Liver (tissue), 9 donors: ENCODE data around the gene HOXB9. TPM values are rescaled to one million over a fixed set of nuclear protein-coding genes. Genes with fewer than 3 reads are reported as not detected.

Source experiments
- DNase-seq: peaks from one replicate; pipeline ENCODE4 v3.0.0-alpha.2; 2017; ENCODE audit warnings: low spot score
- H3K27ac ChIP-seq, 2 donors: one replicate each; pipeline ENCODE4 v1.7.0; 2013; ENCODE audit warnings: inconsistent platforms in 2 of 2, low read length in 2 of 2, control low read depth in 1 of 2, low read depth in 1 of 2, mild to moderate bottlenecking in 1 of 2
- H3K27me3 ChIP-seq, 4 donors: one replicate each; pipeline versions ENCODE4 v1.6.1 to v1.7.0; 2013; ENCODE audit warnings: low read length in 3 of 4, inconsistent platforms in 1 of 4, mild to moderate bottlenecking in 1 of 4, moderate library complexity in 1 of 4; ENCODE audit not compliant: control insufficient read depth in 4 of 4, insufficient read depth in 4 of 4
- H3K36me3 ChIP-seq, 4 donors: one replicate each; pipeline versions ENCODE4 v1.6.1 to v1.7.0; 2013; ENCODE audit warnings: low read length in 3 of 4, mild to moderate bottlenecking in 3 of 4, low read depth in 1 of 4, moderate library complexity in 1 of 4; ENCODE audit not compliant: control insufficient read depth in 4 of 4, insufficient read depth in 3 of 4
- H3K4me1 ChIP-seq, 4 donors: one replicate each; pipeline versions ENCODE4 v1.6.1 to v1.7.0; 2013; ENCODE audit warnings: low read length in 3 of 4, mild to moderate bottlenecking in 3 of 4, moderate library complexity in 1 of 4; ENCODE audit not compliant: control insufficient read depth in 4 of 4, insufficient read depth in 4 of 4
- H3K4me3 ChIP-seq, 3 donors: one replicate each; pipeline versions ENCODE4 v1.6.1 to v1.7.0; 2013; ENCODE audit warnings: low read length in 3 of 3, control low read depth in 1 of 3, low read depth in 1 of 3, mild to moderate bottlenecking in 1 of 3
- H3K9ac ChIP-seq, 2 donors: one replicate each; pipeline ENCODE4 v1.7.0; 2013; ENCODE audit warnings: low read length in 2 of 2, mild to moderate bottlenecking in 2 of 2, moderate library complexity in 2 of 2, control low read depth in 1 of 2, low read depth in 1 of 2
- H3K9me3 ChIP-seq, 4 donors: one replicate each; pipeline versions ENCODE4 v1.6.1 to v1.7.0; 2013; ENCODE audit warnings: low read length in 3 of 4; ENCODE audit not compliant: control insufficient read depth in 4 of 4
- EGR1 ChIP-seq, 2 donors: IDR thresholded peaks; 2 replicates each; pipeline ENCODE4 v1.6.1; 2016 to 2018; ENCODE audit warnings: antibody characterized with exemption in 2 of 2, low read depth in 2 of 2
- FOXA1 ChIP-seq: IDR thresholded peaks from 2 replicates; pipeline ENCODE4 v1.6.1; 2016; ENCODE audit warnings: antibody characterized with exemption
- FOXA2 ChIP-seq: IDR thresholded peaks from 2 replicates; pipeline ENCODE4 v1.6.1; 2016; ENCODE audit warnings: antibody characterized with exemption
- GABPA ChIP-seq, 2 donors: IDR thresholded peaks in 1 of 2; conservative IDR thresholded peaks in 1 of 2; 2 replicates each; pipeline ENCODE4 v1.6.1; 2016; ENCODE audit warnings: antibody characterized with exemption in 2 of 2, mild to moderate bottlenecking in 1 of 2, moderate library complexity in 1 of 2
- HNF4A ChIP-seq, 2 donors: conservative IDR thresholded peaks; 2 replicates each; pipeline ENCODE4 v1.6.1; 2016; ENCODE audit warnings: antibody characterized with exemption in 2 of 2, mild to moderate bottlenecking in 2 of 2
- HNF4G ChIP-seq: IDR thresholded peaks from 2 replicates; pipeline ENCODE4 v1.6.1; 2016; ENCODE audit warnings: antibody characterized with exemption
- JUND ChIP-seq, 2 donors: IDR thresholded peaks; 2 replicates each; pipeline ENCODE4 v1.6.1; 2016; ENCODE audit warnings: antibody characterized with exemption in 2 of 2
- NR2F2 ChIP-seq: IDR thresholded peaks from 2 replicates; pipeline ENCODE4 v1.6.1; 2016; ENCODE audit warnings: antibody characterized with exemption
- RAD21 ChIP-seq, 2 donors: IDR thresholded peaks; 2 replicates each; pipeline ENCODE4 v1.6.1; 2016; ENCODE audit warnings: antibody characterized with exemption in 2 of 2, mild to moderate bottlenecking in 2 of 2
- RXRA ChIP-seq, 2 donors: IDR thresholded peaks; 2 replicates each; pipeline ENCODE4 v1.6.1; 2017 to 2018; ENCODE audit warnings: antibody characterized with exemption in 2 of 2, mild to moderate bottlenecking in 1 of 2
- SP1 ChIP-seq: IDR thresholded peaks from 2 replicates; pipeline ENCODE4 v1.6.1; 2018; ENCODE audit warnings: antibody characterized with exemption, mild to moderate bottlenecking
- TAF1 ChIP-seq: conservative IDR thresholded peaks from 2 replicates; pipeline ENCODE4 v1.6.1; 2016; ENCODE audit warnings: antibody characterized with exemption, mild to moderate bottlenecking
- YY1 ChIP-seq: IDR thresholded peaks from 2 replicates; pipeline ENCODE4 v1.6.1; 2016; ENCODE audit warnings: antibody characterized with exemption, mild to moderate bottlenecking
- WGBS: extraction: QIAGEN DNeasy Blood & Tissue Kit; methylation state at CpG from one replicate; pipeline ENCODE4 v1.1.7; 2013; 5-methylcytosine and 5-hydroxymethylcytosine counted together
- polyA plus RNA-seq, 2 donors: library from polyadenylated mRNA; stranded (reverse) in 1 of 2; unstranded in 1 of 2; fragments of 200-250 nt in 1 of 2; fragments of >200 nt in 1 of 2; fragmentation: Nextera tagmentation in 1 of 2; extraction: Ambion mirVana in 1 of 2; gene quantifications; one replicate each; pipeline versions ENCODE4 v1.2.1 to v1.2.3, GENCODE V29; 2013 to 2015
- total RNA-seq, 2 donors: library from RNA; depleted of rRNA; stranded (reverse); fragments of >200 nt; gene quantifications; one replicate each; pipeline ENCODE4 v1.2.3, GENCODE V29; 2014
- TF ChIP-seq, protein P1 (sequence below): IDR thresholded peaks from 2 replicates; pipeline ENCODE4 v1.6.1; 2016; ENCODE audit warnings: antibody characterized with exemption
- TF ChIP-seq, protein P2 (sequence below): fragments of 150-350 bp; IDR thresholded peaks from 2 replicates; pipeline ENCODE4 v1.5.1; 2017; ENCODE audit warnings: improper control_type of control experiment, low read depth, low read length; ENCODE audit not compliant: missing input control
- TF ChIP-seq, protein P3 (sequence below): IDR thresholded peaks from 2 replicates; pipeline ENCODE4 v1.6.1; 2016; ENCODE audit warnings: antibody characterized with exemption
- TF ChIP-seq, protein P4 (sequence below): IDR thresholded peaks from 2 replicates; pipeline ENCODE4 v1.6.1; 2016; ENCODE audit warnings: antibody characterized with exemption
- TF ChIP-seq, protein P5 (sequence below): IDR thresholded peaks from 2 replicates; pipeline ENCODE4 v1.6.1; 2016; ENCODE audit warnings: antibody characterized with exemption, mild to moderate bottlenecking
- donor health status: healthy.
- donor health status: healthy.
- donor health status: healthy.
- donor health status: healthy.
- donor health status: healthy.

HOXB9 gene
- total and polyA plus RNA-seq, 4 donors: not detected

DNA sequence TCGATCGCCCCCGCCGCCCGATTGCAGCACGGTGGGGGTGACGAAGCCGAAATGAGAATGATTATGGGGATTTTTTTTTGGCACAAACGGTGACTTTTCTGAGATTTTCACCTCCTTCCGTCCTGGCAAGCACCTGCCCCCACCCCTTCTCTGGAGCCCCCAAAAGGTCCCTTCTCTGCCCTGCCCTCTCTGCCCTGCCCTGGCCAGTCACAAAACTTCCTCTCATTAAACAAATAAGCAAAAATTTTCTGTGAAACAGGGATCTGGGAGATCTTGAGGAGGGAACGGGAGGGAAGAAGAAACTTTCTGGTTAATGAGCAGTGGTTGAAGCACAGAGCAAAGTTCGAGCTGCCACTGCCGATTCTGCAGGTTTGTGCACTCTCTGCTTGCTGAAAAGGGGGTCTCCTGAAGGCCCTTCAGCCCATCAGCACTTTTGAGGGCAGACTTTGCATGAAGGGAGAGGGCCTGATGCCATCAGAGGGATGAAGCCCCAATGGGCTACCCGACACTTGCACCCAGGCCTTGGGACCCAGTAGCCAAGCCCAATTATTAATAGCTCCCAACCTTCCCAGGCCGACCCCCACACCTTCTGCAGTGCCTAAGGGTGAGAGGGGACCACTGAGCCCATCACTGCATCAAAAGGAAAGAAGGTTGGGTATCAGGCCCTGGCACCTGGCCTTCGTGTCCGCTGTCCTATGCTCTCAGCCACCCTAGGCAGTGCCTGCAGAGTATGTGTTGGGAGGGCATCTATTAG is 10.0 kb downstream of the HOXB9 start (continued):
- no peak for TF ChIP-seq NR2F2
- no peak for TF ChIP-seq JUND (IDR thresholded peaks at IDR 0.05)
- no peak for TF ChIP-seq YY1

DNA sequence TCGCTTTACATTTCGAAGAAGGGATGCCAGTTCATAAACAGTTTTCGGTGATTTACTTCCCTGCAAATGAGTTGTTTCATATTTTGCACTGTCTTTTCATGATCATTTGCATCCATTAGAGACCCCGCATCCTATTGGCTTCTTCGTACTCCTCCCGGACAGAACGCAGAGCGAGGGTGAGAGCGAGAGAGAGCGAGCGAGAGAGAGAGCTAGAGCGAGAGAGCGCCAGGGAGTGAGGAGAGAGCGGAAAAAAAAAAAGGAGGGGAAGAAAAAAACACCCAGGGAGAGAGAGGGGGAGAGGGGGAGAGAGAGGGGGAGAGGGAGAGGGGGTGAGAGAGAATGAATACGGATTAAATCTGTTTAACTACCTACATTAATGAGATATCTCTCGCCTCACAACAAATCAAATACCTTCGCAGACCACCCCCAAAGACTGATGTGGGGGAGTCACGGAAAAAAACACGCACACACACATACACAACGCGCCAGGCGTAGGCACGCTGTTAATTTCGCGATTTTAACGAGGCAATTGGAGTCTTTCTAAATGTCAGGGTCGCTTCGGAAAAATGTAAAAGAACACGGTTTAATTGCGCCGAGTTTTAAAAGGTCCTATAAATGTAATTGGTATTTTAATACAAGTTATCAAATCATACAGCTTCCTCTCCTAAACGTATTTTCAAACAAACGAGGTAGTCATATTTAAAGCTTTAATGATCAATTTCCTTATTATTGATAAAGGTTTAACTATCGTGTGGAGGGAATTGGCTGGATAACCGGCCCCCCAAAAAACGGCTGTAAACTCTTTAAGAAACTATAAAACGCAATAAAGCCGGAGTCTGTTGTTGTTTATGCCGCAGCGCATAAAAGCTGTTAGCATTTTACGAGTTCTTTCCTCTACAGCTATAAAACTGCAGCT is 10.9 kb downstream of the HOXB9 start, which contains the start of gene HOXB8:
Gene HOXB8, minus strand, starts transcription at position 246 of the 916 bp plus-strand sequence. CDS start 588 bp downstream, outside the sequence.
- Histone ChIP-seq H3K27ac (no peak within 1 kb of the TSS), H3K9ac (no peak within 1 kb of the TSS), H3K4me1 (peaks cover 0 to 24% (median 7%) of the 10 kb centered on the region in 4 donors), H3K27me3 (peaks cover 11 to 34% (median 26%) of the 10 kb centered on the region in 4 donors), H3K36me3 (no peaks in the 10 kb centered on the region), H3K4me3 (peak within 1 kb of the TSS in 1 of 3 donors; percentile 13), H3K9me3 (no peaks in the 10 kb centered on the region)
- WGBS: 10% methylated on average over 41 of the region's 41 CpGs
- no peak for DNase-seq
- no peak for TF ChIP-seq YY1

DNA sequence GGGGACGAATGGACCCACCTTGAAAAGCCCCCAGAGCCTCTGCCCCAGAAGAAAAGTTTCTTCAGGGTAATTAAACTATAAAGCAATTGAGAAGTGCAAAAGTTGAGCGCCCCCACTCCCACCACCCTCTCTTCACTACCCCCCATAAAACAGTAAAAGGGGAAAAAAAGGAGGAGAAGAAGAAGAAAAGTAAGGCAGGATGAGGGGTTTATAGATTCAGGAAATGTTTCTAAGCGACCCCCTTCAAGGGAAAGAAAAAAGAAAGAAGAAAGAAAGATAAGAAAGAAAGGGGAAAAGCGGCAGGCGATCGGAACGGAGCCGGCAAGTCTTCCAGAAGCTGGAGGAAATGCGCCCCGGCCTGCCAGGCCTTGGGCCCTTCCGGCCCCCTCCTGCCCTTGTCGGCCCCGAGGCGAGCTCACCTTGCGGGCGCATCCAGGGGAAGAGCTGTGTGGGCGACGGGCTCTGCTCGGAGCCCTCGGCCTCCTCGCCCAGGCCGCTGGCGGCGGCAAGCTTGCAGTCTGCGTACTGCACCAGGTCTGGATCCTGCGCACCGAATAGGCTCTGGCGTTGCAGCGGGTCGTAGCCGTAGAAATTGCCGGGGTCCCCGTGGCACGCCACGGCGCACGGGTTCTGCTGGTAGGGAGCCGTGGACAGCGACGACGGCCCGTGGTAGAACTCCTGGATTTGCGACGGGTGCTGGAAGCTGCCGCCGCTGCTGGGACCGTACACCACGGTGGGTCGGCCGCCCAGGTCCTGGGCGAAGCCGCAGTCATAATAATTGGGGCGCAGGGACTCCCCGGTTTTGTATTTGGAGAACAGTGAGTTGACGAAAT is 12.1 kb downstream of the HOXB9 start:
- H3K27me3 ChIP-seq: peaks cover 11 to 34% (median 27%) of the 10 kb centered on the region in 4 donors
- no peaks in the 10 kb centered on the region for H3K36me3 ChIP-seq
- no peaks in the 10 kb centered on the region for H3K9me3 ChIP-seq
- TF ChIP-seq, protein P1, sequence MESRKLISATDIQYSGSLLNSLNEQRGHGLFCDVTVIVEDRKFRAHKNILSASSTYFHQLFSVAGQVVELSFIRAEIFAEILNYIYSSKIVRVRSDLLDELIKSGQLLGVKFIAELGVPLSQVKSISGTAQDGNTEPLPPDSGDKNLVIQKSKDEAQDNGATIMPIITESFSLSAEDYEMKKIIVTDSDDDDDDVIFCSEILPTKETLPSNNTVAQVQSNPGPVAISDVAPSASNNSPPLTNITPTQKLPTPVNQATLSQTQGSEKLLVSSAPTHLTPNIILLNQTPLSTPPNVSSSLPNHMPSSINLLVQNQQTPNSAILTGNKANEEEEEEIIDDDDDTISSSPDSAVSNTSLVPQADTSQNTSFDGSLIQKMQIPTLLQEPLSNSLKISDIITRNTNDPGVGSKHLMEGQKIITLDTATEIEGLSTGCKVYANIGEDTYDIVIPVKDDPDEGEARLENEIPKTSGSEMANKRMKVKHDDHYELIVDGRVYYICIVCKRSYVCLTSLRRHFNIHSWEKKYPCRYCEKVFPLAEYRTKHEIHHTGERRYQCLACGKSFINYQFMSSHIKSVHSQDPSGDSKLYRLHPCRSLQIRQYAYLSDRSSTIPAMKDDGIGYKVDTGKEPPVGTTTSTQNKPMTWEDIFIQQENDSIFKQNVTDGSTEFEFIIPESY: no peak
- TF ChIP-seq HNF4A (conservative IDR thresholded peaks at IDR 0.05) (no peak), SP1 (no peak), RXRA (IDR thresholded peaks at IDR 0.05) (no peak), JUND (IDR thresholded peaks at IDR 0.05) (no peak), TAF1 (no peak), EGR1 (IDR thresholded peaks at IDR 0.05; ENCODE audit: low read depth in 2 of 2) (no peak), HNF4G (no peak), GABPA (IDR thresholded peaks at IDR 0.05 in 1 of 2, conservative IDR thresholded peaks at IDR 0.05 in 1 of 2) (no peak), RAD21 (IDR thresholded peaks at IDR 0.05) (no peak), FOXA1 (no peak), FOXA2 (no peak), NR2F2 (no peak), YY1 (no peak)
- TF ChIP-seq, protein P2, sequence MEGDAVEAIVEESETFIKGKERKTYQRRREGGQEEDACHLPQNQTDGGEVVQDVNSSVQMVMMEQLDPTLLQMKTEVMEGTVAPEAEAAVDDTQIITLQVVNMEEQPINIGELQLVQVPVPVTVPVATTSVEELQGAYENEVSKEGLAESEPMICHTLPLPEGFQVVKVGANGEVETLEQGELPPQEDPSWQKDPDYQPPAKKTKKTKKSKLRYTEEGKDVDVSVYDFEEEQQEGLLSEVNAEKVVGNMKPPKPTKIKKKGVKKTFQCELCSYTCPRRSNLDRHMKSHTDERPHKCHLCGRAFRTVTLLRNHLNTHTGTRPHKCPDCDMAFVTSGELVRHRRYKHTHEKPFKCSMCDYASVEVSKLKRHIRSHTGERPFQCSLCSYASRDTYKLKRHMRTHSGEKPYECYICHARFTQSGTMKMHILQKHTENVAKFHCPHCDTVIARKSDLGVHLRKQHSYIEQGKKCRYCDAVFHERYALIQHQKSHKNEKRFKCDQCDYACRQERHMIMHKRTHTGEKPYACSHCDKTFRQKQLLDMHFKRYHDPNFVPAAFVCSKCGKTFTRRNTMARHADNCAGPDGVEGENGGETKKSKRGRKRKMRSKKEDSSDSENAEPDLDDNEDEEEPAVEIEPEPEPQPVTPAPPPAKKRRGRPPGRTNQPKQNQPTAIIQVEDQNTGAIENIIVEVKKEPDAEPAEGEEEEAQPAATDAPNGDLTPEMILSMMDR: no peak
- TF ChIP-seq, protein P3, sequence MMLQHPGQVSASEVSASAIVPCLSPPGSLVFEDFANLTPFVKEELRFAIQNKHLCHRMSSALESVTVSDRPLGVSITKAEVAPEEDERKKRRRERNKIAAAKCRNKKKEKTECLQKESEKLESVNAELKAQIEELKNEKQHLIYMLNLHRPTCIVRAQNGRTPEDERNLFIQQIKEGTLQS: no peak
- TF ChIP-seq, protein P4, sequence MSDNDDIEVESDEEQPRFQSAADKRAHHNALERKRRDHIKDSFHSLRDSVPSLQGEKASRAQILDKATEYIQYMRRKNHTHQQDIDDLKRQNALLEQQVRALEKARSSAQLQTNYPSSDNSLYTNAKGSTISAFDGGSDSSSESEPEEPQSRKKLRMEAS: no peak
- TF ChIP-seq, protein P5, sequence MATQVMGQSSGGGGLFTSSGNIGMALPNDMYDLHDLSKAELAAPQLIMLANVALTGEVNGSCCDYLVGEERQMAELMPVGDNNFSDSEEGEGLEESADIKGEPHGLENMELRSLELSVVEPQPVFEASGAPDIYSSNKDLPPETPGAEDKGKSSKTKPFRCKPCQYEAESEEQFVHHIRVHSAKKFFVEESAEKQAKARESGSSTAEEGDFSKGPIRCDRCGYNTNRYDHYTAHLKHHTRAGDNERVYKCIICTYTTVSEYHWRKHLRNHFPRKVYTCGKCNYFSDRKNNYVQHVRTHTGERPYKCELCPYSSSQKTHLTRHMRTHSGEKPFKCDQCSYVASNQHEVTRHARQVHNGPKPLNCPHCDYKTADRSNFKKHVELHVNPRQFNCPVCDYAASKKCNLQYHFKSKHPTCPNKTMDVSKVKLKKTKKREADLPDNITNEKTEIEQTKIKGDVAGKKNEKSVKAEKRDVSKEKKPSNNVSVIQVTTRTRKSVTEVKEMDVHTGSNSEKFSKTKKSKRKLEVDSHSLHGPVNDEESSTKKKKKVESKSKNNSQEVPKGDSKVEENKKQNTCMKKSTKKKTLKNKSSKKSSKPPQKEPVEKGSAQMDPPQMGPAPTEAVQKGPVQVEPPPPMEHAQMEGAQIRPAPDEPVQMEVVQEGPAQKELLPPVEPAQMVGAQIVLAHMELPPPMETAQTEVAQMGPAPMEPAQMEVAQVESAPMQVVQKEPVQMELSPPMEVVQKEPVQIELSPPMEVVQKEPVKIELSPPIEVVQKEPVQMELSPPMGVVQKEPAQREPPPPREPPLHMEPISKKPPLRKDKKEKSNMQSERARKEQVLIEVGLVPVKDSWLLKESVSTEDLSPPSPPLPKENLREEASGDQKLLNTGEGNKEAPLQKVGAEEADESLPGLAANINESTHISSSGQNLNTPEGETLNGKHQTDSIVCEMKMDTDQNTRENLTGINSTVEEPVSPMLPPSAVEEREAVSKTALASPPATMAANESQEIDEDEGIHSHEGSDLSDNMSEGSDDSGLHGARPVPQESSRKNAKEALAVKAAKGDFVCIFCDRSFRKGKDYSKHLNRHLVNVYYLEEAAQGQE: no peak
- H3K27ac ChIP-seq: no peak overlapping the region
- 6% methylated on average over 55 of the region's 55 CpGs for WGBS
- H3K4me1 ChIP-seq: peaks cover 0 to 27% (median 9%) of the 10 kb centered on the region in 4 donors
- peak overlapping the region in 1 of 3 donors; percentile 13 for H3K4me3 ChIP-seq
- H3K9ac ChIP-seq: no peak overlapping the region
- no peak for DNase-seq
